H1 (cell line): Measurements from ENCODE around the gene KRT80. TPM values are rescaled to one million over a fixed set of nuclear protein-coding genes. Genes with fewer than 3 reads are reported as not detected.

ENCODE experiments used
- BRCA1 ChIP-seq: IDR thresholded peaks from 2 replicates; pipeline ENCODE4 v1.6.1; 2012; ENCODE audit warnings: low read depth, low read length, improper control_type of control experiment
- CBX5 ChIP-seq: fragments of 300-800, 300-1000 bp; sonication (generic); IDR thresholded peaks from 2 replicates; pipeline ENCODE4 v1.7.1; 2016; ENCODE audit warnings: antibody characterized with exemption, low read length, low read depth
- CREB1 ChIP-seq: IDR thresholded peaks from 2 replicates; pipeline ENCODE4 v1.6.1; 2012; ENCODE audit warnings: inconsistent platforms
- KDM4A ChIP-seq: IDR thresholded peaks from one replicate; pipeline ENCODE4 v1.7.1; 2012; ENCODE audit warnings: low read depth, mild to moderate bottlenecking, moderate library complexity, low read length, inconsistent platforms; ENCODE audit not compliant: severe bottlenecking
- MAFK ChIP-seq: IDR thresholded peaks from 2 replicates; pipeline ENCODE4 v1.6.1; 2012; ENCODE audit warnings: low read depth, mild to moderate bottlenecking, improper control_type of control experiment, low read length
- NRF1 ChIP-seq: IDR thresholded peaks from 2 replicates; pipeline ENCODE4 v1.6.1; 2011; ENCODE audit warnings: mild to moderate bottlenecking, low read depth, low read length, improper control_type of control experiment
- SIN3A ChIP-seq, 2 experiments: IDR thresholded peaks in 1 of 2; conservative IDR thresholded peaks in 1 of 2; 2 replicates each; pipeline ENCODE4 v1.6.1; 2011 to 2012; ENCODE audit warnings: low read length in 2 of 2, improper control_type of control experiment in 1 of 2, low read depth in 1 of 2, mild to moderate bottlenecking in 1 of 2
- TAF7 ChIP-seq: optimal IDR thresholded peaks from 2 replicates; pipeline ENCODE3; 2011; ENCODE audit warnings: low read depth, mild to moderate bottlenecking, inconsistent platforms, low read length, moderate library complexity, borderline replicate concordance
- YY1 ChIP-seq: IDR thresholded peaks from 2 replicates; pipeline ENCODE4 v1.6.1; 2011; ENCODE audit warnings: low read depth, mild to moderate bottlenecking, low read length
- polyA plus RNA-seq, 7 experiments: library from polyadenylated mRNA; depleted of rRNA in 3 of 7; stranded (reverse) in 5 of 7; unstranded in 2 of 7; fragments of >200 nt in 5 of 7; fragments of 200-250 nt in 2 of 7; gene quantifications; 1 replicate in 5 of 7; 2 replicates in 1 of 7; 4 replicates in 1 of 7; pipeline versions ENCODE4 v1.2.1 to v1.2.3, GENCODE V29; 2011 to 2013; ENCODE audit warnings: missing spikeins in 2 of 7, mixed read lengths in 2 of 7
- total RNA-seq: library from RNA; stranded (reverse); fragmentation: NEBNext Ultra II Directional; extraction: Animal tissue kit (Norgen Biotek cat#: 25700); gene quantifications from 2 replicates; pipeline ENCODE4 v1.2.1, GENCODE V29; 2021
- TF ChIP-seq, protein P1 (sequence below): fragments of 300-600 bp; sonication (generic); IDR thresholded peaks from 2 replicates; pipeline ENCODE4 v1.7.1; 2012; ENCODE audit warnings: low read length, moderate library complexity, mild to moderate bottlenecking, inconsistent platforms; ENCODE audit not compliant: insufficient replicate concordance

Gene KRT80
- total and polyA plus RNA-seq, 2 of the 8 experiments (the other 6 are each of a cell fraction or from before 2014, with no cell fraction given): 0.05 TPM; not detected in 1

DNA sequence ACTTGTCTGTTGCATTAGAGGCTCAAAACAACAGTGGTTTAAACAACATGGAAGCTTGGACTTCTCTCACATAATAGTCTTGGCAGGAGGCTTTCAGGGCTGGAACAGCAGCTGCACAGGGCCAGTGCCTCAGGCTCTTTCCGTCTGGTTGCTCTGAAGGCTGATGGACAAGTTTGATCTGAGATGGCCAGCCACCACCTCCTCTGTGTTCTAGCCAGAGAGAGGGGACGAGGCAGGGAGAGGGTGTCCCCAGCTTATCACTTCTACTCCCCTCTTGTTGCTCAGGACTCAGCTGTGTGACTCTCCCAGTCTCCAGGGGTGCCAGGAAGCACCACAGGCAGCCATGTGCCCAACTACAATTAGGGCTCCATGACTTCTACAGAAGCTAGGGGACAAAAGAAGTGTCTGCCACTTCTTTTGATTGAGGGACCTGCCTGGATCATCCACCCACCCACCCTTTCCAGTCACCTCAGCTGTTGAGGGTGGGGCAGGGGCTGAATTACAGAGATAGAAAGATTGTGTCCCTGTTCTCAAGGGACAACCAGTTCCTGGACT is 65.7 kb downstream of the KRT80 start (continued):
- TF ChIP-seq, protein P1, sequence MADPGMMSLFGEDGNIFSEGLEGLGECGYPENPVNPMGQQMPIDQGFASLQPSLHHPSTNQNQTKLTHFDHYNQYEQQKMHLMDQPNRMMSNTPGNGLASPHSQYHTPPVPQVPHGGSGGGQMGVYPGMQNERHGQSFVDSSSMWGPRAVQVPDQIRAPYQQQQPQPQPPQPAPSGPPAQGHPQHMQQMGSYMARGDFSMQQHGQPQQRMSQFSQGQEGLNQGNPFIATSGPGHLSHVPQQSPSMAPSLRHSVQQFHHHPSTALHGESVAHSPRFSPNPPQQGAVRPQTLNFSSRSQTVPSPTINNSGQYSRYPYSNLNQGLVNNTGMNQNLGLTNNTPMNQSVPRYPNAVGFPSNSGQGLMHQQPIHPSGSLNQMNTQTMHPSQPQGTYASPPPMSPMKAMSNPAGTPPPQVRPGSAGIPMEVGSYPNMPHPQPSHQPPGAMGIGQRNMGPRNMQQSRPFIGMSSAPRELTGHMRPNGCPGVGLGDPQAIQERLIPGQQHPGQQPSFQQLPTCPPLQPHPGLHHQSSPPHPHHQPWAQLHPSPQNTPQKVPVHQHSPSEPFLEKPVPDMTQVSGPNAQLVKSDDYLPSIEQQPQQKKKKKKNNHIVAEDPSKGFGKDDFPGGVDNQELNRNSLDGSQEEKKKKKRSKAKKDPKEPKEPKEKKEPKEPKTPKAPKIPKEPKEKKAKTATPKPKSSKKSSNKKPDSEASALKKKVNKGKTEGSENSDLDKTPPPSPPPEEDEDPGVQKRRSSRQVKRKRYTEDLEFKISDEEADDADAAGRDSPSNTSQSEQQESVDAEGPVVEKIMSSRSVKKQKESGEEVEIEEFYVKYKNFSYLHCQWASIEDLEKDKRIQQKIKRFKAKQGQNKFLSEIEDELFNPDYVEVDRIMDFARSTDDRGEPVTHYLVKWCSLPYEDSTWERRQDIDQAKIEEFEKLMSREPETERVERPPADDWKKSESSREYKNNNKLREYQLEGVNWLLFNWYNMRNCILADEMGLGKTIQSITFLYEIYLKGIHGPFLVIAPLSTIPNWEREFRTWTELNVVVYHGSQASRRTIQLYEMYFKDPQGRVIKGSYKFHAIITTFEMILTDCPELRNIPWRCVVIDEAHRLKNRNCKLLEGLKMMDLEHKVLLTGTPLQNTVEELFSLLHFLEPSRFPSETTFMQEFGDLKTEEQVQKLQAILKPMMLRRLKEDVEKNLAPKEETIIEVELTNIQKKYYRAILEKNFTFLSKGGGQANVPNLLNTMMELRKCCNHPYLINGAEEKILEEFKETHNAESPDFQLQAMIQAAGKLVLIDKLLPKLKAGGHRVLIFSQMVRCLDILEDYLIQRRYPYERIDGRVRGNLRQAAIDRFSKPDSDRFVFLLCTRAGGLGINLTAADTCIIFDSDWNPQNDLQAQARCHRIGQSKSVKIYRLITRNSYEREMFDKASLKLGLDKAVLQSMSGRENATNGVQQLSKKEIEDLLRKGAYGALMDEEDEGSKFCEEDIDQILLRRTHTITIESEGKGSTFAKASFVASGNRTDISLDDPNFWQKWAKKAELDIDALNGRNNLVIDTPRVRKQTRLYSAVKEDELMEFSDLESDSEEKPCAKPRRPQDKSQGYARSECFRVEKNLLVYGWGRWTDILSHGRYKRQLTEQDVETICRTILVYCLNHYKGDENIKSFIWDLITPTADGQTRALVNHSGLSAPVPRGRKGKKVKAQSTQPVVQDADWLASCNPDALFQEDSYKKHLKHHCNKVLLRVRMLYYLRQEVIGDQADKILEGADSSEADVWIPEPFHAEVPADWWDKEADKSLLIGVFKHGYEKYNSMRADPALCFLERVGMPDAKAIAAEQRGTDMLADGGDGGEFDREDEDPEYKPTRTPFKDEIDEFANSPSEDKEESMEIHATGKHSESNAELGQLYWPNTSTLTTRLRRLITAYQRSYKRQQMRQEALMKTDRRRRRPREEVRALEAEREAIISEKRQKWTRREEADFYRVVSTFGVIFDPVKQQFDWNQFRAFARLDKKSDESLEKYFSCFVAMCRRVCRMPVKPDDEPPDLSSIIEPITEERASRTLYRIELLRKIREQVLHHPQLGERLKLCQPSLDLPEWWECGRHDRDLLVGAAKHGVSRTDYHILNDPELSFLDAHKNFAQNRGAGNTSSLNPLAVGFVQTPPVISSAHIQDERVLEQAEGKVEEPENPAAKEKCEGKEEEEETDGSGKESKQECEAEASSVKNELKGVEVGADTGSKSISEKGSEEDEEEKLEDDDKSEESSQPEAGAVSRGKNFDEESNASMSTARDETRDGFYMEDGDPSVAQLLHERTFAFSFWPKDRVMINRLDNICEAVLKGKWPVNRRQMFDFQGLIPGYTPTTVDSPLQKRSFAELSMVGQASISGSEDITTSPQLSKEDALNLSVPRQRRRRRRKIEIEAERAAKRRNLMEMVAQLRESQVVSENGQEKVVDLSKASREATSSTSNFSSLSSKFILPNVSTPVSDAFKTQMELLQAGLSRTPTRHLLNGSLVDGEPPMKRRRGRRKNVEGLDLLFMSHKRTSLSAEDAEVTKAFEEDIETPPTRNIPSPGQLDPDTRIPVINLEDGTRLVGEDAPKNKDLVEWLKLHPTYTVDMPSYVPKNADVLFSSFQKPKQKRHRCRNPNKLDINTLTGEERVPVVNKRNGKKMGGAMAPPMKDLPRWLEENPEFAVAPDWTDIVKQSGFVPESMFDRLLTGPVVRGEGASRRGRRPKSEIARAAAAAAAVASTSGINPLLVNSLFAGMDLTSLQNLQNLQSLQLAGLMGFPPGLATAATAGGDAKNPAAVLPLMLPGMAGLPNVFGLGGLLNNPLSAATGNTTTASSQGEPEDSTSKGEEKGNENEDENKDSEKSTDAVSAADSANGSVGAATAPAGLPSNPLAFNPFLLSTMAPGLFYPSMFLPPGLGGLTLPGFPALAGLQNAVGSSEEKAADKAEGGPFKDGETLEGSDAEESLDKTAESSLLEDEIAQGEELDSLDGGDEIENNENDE: no peak
- TF ChIP-seq NRF1 (no peak), MAFK (no peak), YY1 (no peak), TAF7 (no peak), BRCA1 (no peak), KDM4A (no peak), SIN3A (conservative IDR thresholded peaks at IDR 0.05 in 1 of 2, IDR thresholded peaks at IDR 0.05 in 1 of 2; ENCODE audit: low read depth in 1 of 2, low read length in 2 of 2) (no peak), CREB1 (no peak), CBX5 (no peak)
